Measurements from ENCODE around the gene CLDN18. TPM values are rescaled to one million over a fixed set of nuclear protein-coding genes. Genes with fewer than 3 reads are reported as not detected.

The CLDN18 gene
- total and polyA plus RNA-seq, 10 of the 15 experiments (the other 5 are each of a cell fraction or from before 2014, with no cell fraction given) = 0.05 to 0.28 (median 0.18) TPM; not detected in 1

GRCh38 chr3:138046955-138047354 lies 37.0 kb downstream of the CLDN18 start (continued):
- TF ChIP-seq BCL11A (IDR thresholded peaks at IDR 0.05; ENCODE audit: low read depth, low read length) = peak; percentile 37; the same call in 1 of the 2 replicates
- TF ChIP-seq HDGF (IDR thresholded peaks at IDR 0.05) = no peak
- TF ChIP-seq RUNX3 (IDR thresholded peaks at IDR 0.05; ENCODE audit: low read length) = 0 out of 2 replicates have a peak, but pooled peaks have one; percentile 38
- TF ChIP-seq CEBPB (IDR thresholded peaks at IDR 0.05; ENCODE audit: borderline replicate concordance in 1 of 2, low read depth in 2 of 2, low read length in 2 of 2) = no peak
- TF ChIP-seq JUNB (IDR thresholded peaks at IDR 0.05) = peak; percentile 61
- no peak for TF ChIP-seq TARDBP (IDR thresholded peaks at IDR 0.05; ENCODE audit: borderline replicate concordance)
- TF ChIP-seq EED (IDR thresholded peaks at IDR 0.05; ENCODE audit: low read depth) = peak; percentile 57; the same call in 1 of the 2 replicates
- peak in 1 of 2 experiments; percentile 32; a peak in 1 of 4 replicates for TF ChIP-seq ETV6 (conservative IDR thresholded peaks at IDR 0.05 in 1 of 2, IDR thresholded peaks at IDR 0.05 in 1 of 2; ENCODE audit: borderline replicate concordance in 1 of 2, low read depth in 1 of 2)
- TF ChIP-seq CREM (IDR thresholded peaks at IDR 0.05; ENCODE audit: low read depth) = peak; percentile 39; the same call in 1 of the 2 replicates
- no peak for TF ChIP-seq SREBF1 (IDR thresholded peaks at IDR 0.05; ENCODE audit: low read length)
- peak; percentile 52; the same call in 1 of the 2 replicates for TF ChIP-seq NFIC (IDR thresholded peaks at IDR 0.05; ENCODE audit: low read depth, low read length)

GRCh38 chr3:138047596-138048158 lies 37.7 kb downstream of the CLDN18 start:
- ChIA-PET SMC1A (ENCODE audit: uncharacterized antibody, unreplicated experiment) (interaction anchor here (0.5 to 4.3 kb wide), 9 partner anchors 12 to 961 kb away, joined by 3 to 76 read pairs (median 3); no protein-coding TSS in a partner anchor), POLR2A (interaction anchor here (2.0 to 2.1 kb wide), 2 partner anchors 11 to 16 kb away, joined by 6 to 8 read pairs; no protein-coding TSS in a partner anchor), CTCF (interaction anchor here (1.1 to 2.6 kb wide), 10 partner anchors 8 to 941 kb away, joined by 3 to 25 read pairs (median 6); no protein-coding TSS in a partner anchor), RAD21 (ENCODE audit: unreplicated experiment) (interaction anchor here (1.6 to 3.5 kb wide), 4 partner anchors 11 to 58 kb away, joined by 3 to 32 read pairs (median 18); no protein-coding TSS in a partner anchor)
- H3K4me2 ChIP-seq (ENCODE audit: control insufficient read depth, insufficient read depth) = peak overlapping the region; percentile 11; the same call in 1 of the 2 replicates
- FAIRE-seq = no peak
- BruUV-seq (replicated peaks) = no TSS peak
- in situ Hi-C loops (cut with MboI) (loop anchor here (10.0 kb wide), 1 partner anchor 333 kb away; no protein-coding TSS in a partner anchor), intact Hi-C loops (cut with micrococcal nuclease; ENCODE audit: unreplicated experiment) (loop anchor here (1.0 kb wide), 1 partner anchor 59 kb away; no protein-coding TSS in a partner anchor)
- DNase-seq (ENCODE audit: low read depth, low spot score) = no peak
- H3K9ac ChIP-seq (ENCODE audit: control insufficient read depth, insufficient read depth, low read length) = no peak overlapping the region
- H3K4me1 ChIP-seq (ENCODE audit: control insufficient read depth, insufficient read depth, low read length) = peaks cover 14% of the 10 kb centered on the region; the same call in 1 of the 2 replicates
- 21% methylated on average over 5 of the region's 5 CpGs for WGBS (ENCODE audit: insufficient coverage, insufficient replicate concordance, low lambda C conversion rate, missing lambda C conversion rate)
- TF ChIP-seq CREM (IDR thresholded peaks at IDR 0.05; ENCODE audit: low read depth) (no peak), MEF2A (IDR thresholded peaks at IDR 0.05; ENCODE audit: insufficient read depth, low read depth, low read length) (no peak)
- H3K9me3 ChIP-seq (replicated peaks; ENCODE audit: control insufficient read depth, insufficient read depth, low read length) = no peaks in the 10 kb centered on the region; the same call in 1 of the 3 replicates
- no peak overlapping the region; the same call in 1 of the 2 replicates for H2AFZ ChIP-seq (ENCODE audit: control insufficient read depth, low read depth, low read length)
- no peaks in the 10 kb centered on the region for H4K20me1 ChIP-seq (ENCODE audit: control insufficient read depth, insufficient read depth)
- H3K27me3 ChIP-seq (replicated peaks in 1 of 2; ENCODE audit: control insufficient read depth in 2 of 2, insufficient read depth in 2 of 2, low read length in 1 of 2) = no peaks in the 10 kb centered on the region
- peak overlapping the region; percentile 31; the same call in 1 of the 2 replicates for H3K27ac ChIP-seq (ENCODE audit: control insufficient read depth, insufficient read depth)
- H3K4me3 ChIP-seq = no peak overlapping the region
- no peaks in the 10 kb centered on the region for H3K79me2 ChIP-seq (ENCODE audit: control insufficient read depth, insufficient read depth, low read length)
- no peaks in the 10 kb centered on the region for H3K36me3 ChIP-seq (ENCODE audit: control insufficient read depth in 2 of 2, insufficient read depth in 2 of 2, low read length in 1 of 2)
- no peak for ATAC-seq

Measured in GM12878 (cell line).